ENCODE results near the gene BOLA3.

DNA sequence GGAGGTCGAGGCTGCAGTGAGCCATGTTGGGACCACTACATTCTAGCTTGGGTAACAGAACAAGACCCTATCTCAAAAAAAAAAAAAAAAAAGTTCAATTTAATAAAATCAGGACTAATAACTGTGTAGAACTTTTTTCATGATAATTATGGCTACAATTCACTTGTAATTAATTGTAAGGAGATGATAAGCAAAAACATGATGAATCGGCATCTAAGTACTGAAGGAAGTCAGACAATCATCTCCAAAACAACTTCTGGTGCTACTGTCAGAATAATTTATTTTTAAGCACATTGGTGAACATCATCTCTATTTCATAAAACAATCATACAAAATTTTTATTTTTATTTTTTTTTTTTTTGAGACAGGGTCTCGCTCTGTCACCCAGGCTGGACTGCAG lies 41.0 kb upstream of the BOLA3 start:
- no peak for TF ChIP-seq EZH2phosphoT487 (IDR thresholded peaks at IDR 0.05; ENCODE audit: insufficient read depth, low read depth)
- TF ChIP-seq EZH2 (IDR thresholded peaks at IDR 0.05; ENCODE audit: insufficient read depth, poor library complexity, severe bottlenecking) = no peak

Measured in GM23248 (cell line).